ENCODE results near the gene ARHGAP4.

ARHGAP4 gene

DNA sequence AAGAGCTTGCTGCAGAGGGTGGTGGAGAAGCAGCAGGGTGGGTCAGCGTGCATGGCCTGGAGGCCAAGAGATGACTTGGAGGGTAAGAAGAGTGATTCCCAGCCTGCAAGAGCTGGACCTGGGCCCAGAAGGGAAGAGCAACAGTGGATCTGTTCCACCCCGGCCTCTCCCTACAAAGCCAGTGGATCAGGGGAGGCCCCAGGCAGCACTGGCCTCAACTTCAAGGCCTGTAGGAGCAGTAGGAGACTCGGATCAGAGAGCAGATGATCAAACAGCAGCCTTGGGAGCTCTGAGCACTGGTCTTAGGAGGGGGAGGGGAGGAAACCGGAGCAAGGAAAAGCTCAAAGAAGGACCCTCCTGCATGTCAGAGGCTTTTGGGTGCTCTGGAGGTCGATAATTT lies 47.7 kb downstream of the ARHGAP4 start:
- DNase-seq = no peak

- DNase-seq = no peak
These were observed 48.3 kb downstream of the ARHGAP4 start for GRCh38 chrX:153877571-153878261.

DNA sequence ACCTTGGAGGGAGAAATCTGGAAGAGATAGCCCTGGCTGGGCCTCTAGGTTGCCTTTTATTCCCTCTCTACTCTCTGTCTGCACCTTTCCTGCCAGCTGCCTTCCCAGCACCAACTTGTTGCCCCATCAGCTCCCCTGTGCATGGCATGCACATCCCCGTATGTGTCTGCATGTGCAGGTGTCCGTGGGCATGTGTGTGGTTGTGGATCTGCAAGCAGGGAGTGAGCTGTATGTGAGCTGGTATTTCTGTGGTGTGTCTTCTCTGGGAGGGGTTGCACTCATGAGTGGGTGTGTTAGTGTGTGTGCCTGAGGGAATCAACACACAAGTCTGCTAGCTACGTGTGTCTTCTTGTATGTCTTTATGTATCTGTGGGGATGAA lies 50.0 kb downstream of the ARHGAP4 start:
- DNase-seq = no peak

GRCh38 chrX:153875391-153876111 lies 50.5 kb downstream of the ARHGAP4 start:
- no peak for DNase-seq

DNA sequence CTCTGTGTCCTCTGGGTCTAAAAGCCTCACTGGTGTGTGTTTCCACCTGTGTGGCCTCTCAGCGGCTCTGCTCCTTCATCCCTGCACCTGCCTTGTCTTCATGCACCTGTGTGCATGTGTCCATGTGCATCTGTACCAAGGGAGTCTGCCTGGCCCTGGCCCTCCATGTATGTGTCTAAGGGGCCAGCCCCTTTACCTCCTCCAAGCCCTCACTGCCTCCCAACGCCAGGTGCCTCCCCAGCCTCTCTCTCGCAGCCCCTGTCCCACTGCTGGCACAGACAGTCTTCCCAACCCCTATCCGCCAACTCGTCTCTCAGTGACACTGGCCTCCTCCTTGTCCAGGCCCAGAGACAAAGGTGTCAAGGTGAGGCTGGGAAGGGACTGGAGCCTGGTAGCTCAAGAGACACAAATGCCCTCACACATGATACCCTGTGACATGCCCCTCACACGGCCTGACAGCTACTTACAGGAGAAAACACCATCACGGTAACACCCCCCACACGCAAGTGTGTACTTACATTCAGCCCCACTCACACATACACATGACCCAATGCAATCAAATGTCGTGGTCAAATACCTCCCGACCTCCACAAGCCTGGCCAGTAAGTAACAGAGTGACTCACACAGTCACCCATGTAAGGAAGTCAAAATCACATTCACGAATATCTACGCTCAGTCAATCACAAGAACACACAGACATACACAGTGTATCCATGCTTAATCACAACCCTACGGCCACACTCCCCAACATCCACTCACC lies 51.5 kb downstream of the ARHGAP4 start:
- no peak for DNase-seq

DNA sequence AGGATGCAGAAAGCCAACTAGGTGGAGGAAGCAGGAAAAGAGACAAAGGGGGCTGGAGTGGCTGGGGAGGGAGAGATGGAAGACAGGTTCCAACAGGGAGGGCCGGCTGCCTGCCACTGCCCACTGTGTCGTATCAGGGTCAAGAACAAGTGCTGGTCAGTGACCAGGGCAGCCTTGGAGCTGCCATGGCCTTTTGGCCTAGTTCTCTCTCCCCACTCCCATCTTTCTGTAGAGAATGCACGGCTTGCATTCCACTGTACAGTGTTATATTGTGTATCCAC lies 52.0 kb downstream of the ARHGAP4 start:
- no peak for DNase-seq

- DNase-seq = no peak
These were observed 52.6 kb downstream of the ARHGAP4 start for GRCh38 chrX:153873282-153874084.

DNA sequence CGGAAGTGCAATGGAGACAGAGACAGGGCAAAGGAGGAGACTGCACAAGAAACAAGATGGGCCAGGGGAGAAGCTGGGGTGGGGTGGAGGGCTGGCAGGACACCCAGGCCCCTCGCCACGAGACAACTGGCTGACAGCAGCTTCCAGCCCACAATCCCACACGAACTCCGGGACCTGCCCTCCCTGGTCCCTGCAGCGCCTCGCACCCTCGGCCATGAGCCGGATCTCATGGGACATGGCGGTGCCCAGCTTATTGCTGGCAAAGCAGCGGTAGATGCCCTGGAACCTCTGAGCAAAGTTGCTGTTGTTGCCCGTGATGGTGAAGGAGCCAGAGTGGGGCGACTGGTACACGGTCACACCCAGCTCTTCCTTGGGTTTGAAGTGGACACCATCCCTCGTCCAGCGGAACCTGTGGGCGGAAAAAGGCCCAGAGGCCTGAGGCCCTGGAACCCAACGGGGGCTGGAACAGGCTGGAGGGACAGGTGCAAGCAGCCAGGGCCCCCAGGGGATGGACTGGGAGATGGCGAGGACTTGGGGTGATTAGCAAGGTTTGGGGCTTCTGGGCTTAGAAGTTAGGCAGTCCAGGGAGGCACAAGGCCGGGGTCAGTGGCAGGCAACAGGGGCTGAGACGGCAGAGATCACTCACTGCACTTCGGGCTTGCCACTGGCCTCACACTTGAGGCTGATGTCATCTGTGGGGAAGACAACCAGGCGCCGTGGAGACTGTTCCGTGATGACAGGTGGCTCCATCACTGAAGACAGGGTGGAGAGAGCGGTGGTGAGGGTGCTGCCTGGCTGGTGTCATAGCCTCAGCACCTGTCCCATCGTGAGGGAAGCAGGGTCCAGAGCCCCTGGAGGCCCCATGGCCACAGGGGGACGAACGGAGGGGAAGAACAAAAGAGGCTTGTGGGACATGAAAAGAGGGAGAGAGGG lies 53.9 kb downstream of the ARHGAP4 start:
- no peak for DNase-seq

DNA sequence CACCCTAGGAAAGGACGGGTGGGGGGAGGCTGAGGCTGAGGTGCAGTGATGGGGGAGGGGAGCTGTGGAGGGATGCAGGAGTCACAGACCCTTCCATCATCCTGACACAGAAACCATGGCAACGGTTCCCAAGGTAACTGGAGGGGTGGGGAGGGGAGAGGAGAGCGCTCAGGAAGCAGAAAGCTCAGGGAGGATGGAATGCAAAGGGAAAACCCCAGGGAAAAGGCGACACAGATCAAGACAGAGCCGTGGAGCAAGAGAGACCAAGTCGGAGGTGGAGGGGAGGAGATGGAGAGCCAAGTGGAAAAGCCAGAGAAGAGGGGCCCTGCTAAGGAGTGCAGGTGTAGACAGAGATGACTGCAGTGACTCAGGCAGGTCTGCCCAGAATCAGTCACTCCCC lies 54.6 kb downstream of the ARHGAP4 start:
- DNase-seq = no peak

DNA sequence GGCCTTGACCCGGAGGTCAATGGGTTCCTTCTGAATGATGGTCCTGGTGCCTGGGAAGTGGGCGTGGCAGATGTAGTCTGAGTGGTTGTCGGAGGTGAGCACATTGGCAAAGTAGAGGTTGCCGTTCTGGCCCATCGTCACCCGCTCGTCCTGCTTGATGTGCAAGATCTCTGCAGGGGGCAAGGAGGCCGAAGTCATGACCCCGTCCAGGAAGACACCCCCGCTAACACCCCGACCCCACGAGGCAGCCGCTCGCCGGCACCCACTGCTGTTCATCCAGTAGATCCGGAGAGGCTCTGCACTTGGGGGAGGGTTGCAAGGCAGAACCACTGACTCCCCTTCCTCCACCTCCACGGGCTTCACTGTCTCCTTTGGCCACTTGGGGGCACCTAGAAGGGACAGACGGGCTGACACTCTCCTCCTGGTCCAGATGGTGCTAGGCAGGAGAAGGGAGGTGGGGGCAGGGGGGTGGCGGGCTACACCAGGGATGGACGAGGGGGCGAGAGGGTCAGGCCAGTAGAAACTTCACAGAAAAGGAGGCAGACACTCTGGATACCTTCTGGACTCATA lies 55.2 kb downstream of the ARHGAP4 start:
- no peak for DNase-seq

DNA sequence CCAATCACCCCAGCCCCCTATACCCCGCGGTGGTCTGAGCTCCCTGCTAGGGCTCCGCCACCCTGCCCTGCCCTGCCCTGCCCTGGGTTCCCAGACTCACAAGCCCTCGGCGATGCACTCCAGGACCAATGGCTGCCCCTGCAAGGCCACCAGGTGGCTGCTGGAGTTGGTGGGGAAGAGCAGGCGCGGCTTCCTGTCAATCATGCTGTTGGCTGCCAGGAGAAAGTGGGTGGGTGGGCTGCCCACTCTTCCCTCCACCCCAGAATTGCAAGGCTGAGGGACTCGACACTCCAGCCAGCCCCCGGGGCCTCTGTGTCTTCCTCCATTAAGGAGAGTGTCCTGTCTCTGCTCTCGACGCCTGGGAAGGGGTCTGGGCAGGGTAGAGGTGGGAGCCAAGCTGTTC lies 55.8 kb downstream of the ARHGAP4 start:
- DNase-seq = no peak

GRCh38 chrX:153869473-153870287 lies 56.4 kb downstream of the ARHGAP4 start:
- no peak for DNase-seq

DNA sequence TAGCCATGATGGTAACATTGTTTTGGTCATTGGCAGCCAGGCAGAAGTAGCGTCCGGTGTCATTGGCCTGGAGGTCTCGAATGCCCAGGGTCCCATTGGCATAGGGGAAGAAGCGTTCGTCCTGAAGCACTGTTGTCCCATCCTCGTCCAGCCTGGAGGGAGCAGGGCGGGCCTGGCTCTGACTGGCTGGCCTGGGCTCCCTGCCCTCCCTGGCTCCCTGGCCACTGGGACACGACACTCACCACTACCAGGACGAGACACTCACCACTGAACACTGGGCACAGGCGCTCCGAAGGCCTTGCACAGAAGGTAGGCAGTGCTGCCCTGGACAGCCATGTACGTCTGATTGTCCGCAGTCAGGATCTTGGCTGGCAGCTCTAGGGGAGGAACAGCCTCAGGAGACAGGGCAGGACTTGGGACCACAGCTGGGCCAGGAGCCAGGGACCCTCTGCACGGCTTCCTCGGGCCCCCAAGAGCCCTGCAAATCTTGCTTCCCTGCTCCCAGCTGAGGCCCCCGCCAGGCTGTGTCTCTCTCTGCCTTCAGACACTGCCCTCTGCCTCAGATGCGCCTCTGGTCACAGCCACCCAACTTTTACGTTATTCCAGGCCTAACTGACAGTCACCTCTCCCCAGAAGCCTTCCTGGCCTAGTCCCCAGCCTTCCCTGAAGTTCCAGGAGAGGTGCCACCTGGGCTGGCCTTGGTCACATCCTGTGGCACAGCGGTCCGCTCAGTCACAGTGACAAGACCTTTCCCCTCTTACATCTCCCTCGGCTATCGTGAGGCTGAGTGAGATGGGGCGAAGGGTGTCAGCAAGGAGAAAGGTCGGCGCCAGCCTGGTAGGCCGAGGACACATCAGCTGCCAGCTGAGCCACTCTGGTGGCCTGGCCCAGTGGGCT lies 57.2 kb downstream of the ARHGAP4 start:
- no peak for DNase-seq

DNA sequence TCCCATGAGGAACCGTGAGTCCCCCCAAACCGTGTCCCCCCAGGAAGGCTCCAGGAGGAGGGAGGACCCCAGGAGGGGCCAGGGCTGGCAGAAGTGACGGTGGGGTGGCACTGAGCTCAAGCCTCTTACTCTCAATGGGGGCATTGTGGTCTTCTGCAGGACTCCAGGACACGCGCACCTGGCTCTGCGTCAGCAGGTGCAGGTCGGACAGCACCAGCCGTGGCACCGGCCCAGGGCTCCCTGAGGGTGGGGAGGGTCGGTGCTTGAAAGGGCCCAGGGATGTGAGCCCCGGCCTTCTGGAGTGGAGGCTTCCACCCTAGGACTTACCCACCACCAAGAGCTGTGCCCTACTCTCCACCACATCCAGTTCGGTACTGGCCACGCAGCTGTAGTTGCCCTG lies 58.4 kb downstream of the ARHGAP4 start:
- DNase-seq = no peak

DNA sequence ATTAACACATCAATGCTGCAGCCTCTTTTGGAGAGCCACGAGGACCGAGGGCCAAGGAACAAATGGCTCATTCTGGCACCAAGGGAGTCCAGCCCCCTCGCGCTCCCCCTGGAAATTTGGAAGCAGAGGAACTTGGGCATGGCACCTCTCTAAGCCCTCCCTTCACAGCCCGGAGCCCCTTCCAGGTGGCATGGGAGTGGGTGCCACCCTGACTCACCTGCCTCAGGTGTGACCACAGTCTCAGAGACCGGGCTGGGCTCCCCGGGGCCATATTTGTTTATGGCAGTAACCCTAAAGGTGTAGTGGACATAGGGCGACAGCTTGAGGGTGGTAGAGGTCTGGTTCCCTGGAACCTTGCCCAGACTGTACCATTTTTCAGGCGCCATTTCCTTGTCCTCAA lies 58.9 kb downstream of the ARHGAP4 start:
- DNase-seq = no peak

DNA sequence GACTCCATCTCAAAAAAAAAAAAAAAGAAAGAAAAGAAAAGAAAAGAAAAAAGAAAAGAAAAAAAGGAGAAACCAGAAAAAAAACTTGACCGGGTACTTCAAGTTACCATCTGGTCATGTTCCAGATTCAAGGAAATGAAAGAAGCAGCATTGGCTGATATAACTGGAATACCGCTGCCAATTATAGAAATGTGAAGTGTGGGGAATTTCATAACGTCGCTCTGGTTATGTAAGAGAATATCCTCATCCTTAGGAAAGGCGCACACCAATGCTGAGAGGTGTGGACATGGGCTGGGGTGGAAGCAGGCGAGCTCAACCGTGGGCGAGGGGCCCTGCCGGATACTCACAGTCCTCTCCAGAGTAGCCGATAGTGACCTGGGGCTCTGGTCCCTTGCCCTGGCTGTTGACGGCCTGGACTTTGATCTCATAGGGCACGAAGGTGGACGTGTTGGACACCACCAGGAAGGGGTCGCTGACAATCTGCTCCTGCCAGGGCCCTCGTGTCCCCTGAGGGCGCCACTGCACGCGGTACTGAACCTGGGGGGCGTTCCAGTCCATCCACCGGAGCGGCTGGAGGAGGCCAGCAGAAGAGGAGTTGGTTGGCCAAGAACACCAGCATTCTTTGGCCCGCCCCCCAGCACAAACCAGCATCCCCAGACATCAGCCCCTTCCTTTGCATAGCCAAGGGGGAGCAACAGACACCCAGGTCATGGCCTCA lies 59.6 kb downstream of the ARHGAP4 start:
- no peak for DNase-seq

- DNase-seq = no peak
These were observed 60.4 kb downstream of the ARHGAP4 start for GRCh38 chrX:153865685-153866084.

- no peak for DNase-seq
These were observed 60.8 kb downstream of the ARHGAP4 start for GRCh38 chrX:153865321-153865580.

DNA sequence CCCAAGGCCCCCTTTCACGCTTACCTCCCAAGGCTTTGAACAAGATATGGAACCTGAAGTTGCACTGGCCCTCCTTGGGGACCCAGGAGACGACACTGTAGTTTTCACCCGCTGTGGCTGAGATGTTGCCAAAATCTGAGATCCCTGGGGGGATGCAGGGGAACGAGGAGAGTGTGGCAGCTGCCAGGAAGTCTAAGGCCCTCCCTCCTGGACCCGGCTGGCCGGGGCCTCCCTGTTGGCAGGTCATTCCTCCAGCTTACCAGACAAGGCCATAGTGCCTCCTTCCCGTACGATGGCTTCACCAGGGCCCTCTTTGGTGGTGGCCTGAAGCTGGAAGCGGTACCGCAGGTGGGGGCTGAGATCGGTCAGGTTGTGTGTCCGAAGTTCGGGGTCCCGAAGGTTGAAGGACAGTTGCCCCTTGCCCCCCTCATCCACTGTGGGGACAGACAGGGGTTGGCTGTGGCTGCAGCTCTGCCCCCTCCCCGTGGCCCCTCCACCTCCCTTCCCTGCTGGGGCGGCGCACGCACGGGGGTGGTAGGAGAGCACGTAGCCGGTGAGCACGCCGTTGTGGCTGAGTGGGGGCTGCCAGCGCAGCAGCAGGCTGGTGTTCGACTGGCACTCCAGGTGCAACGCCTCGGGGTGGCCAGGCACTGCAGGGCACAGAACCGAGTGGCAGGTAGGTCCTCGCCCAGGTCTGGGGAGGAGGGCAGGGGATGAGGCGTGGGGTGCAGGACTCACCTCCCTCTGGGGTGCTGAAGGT lies 61.3 kb downstream of the ARHGAP4 start:
- no peak for DNase-seq

Data from GOT3 (cell line).